Colonic mucosa (tissue), 4 donors: ENCODE measurements around the gene PTPRF. TPM values are rescaled to one million over a fixed set of nuclear protein-coding genes. Genes with fewer than 3 reads are reported as not detected.

Experiments
- DNase-seq: peaks from one replicate; pipeline ENCODE4 v3.0.0-alpha.2; 2020
- H3K27ac ChIP-seq: fragments of 200-600 bp; one replicate; pipeline ENCODE4 v1.8.0; 2021
- H3K27me3 ChIP-seq: fragments of 200-600 bp; one replicate; pipeline ENCODE4 v1.8.0; 2021
- H3K36me3 ChIP-seq: fragments of 200-600 bp; one replicate; pipeline ENCODE4 v1.8.0; 2021
- H3K4me1 ChIP-seq: fragments of 200-600 bp; one replicate; pipeline ENCODE4 v1.8.0; 2021; ENCODE audit warnings: mild to moderate bottlenecking
- H3K4me3 ChIP-seq: fragments of 200-600 bp; one replicate; pipeline ENCODE4 v1.8.0; 2021
- H3K9ac ChIP-seq, 2 donors: one replicate each; pipeline ENCODE4 v1.7.0; 2013; ENCODE audit warnings: control low read depth in 2 of 2, low read depth in 2 of 2, low read length in 2 of 2
- H3K9me3 ChIP-seq: fragments of 200-600 bp; one replicate; pipeline ENCODE4 v1.8.0; 2021
- CTCF ChIP-seq: fragments of 200-600 bp; IDR thresholded peaks from one replicate; pipeline ENCODE4 v1.8.0; 2022; ENCODE audit warnings: antibody characterized with exemption, mild to moderate bottlenecking
- intact Hi-C: fragments of 100-400 bp; cut with DNase I; formaldehyde crosslinking; loops from one replicate; pipeline ENCODE4 v1.14.1; 2022
- total RNA-seq, 2 donors: library from RNA; stranded (reverse); fragmentation: NEBNext Ultra II Directional in 1 of 2; extraction: Animal tissue kit (Norgen Biotek cat#: 25700) in 1 of 2; gene quantifications; one replicate each; pipeline ENCODE4 v1.2.1, GENCODE V29; 2021
- donor health status: healthy.
- donor health status: DM: no; HTN: no; CAD: no.
- donor health status: DM: no; HTN: no; CAD: no.

Gene PTPRF
- total RNA-seq, 2 donors from 2014 or later = 351 to 449 TPM

- H3K9me3 ChIP-seq = no peaks in the 10 kb centered on the region
These were observed 66.3 kb downstream of the PTPRF start for GRCh38 chr1:43597028-43597427.

GRCh38 chr1:43597721-43598120, 67.0 kb downstream of the PTPRF start:
- TF ChIP-seq CTCF = no peak
- intact Hi-C loops = no loop called here
- Histone ChIP-seq H3K36me3 (no peaks in the 10 kb centered on the region), H3K4me3 (no peak overlapping the region), H3K4me1 (no peaks in the 10 kb centered on the region), H3K27me3 (no peaks in the 10 kb centered on the region), H3K9me3 (no peaks in the 10 kb centered on the region), H3K27ac (no peak overlapping the region), H3K9ac (no peak overlapping the region)
- no peak for DNase-seq

More at GRCh38 chr1:43597028-43597427, 66.3 kb downstream of the PTPRF start:
- DNase-seq = no peak
- Histone ChIP-seq H3K9ac (no peak overlapping the region), H3K4me1 (no peaks in the 10 kb centered on the region), H3K27ac (no peak overlapping the region), H3K36me3 (no peaks in the 10 kb centered on the region), H3K27me3 (no peaks in the 10 kb centered on the region), H3K4me3 (no peak overlapping the region)
- TF ChIP-seq CTCF = no peak
- intact Hi-C loops = no loop called here

GRCh38 chr1:43598622-43599021, 67.9 kb downstream of the PTPRF start:
- Histone ChIP-seq H3K4me3 (no peak overlapping the region), H3K4me1 (no peaks in the 10 kb centered on the region), H3K9ac (no peak overlapping the region), H3K9me3 (no peaks in the 10 kb centered on the region), H3K36me3 (no peaks in the 10 kb centered on the region), H3K27me3 (no peaks in the 10 kb centered on the region), H3K27ac (no peak overlapping the region)
- intact Hi-C loops = no loop called here
- no peak for TF ChIP-seq CTCF
- no peak for DNase-seq

DNA sequence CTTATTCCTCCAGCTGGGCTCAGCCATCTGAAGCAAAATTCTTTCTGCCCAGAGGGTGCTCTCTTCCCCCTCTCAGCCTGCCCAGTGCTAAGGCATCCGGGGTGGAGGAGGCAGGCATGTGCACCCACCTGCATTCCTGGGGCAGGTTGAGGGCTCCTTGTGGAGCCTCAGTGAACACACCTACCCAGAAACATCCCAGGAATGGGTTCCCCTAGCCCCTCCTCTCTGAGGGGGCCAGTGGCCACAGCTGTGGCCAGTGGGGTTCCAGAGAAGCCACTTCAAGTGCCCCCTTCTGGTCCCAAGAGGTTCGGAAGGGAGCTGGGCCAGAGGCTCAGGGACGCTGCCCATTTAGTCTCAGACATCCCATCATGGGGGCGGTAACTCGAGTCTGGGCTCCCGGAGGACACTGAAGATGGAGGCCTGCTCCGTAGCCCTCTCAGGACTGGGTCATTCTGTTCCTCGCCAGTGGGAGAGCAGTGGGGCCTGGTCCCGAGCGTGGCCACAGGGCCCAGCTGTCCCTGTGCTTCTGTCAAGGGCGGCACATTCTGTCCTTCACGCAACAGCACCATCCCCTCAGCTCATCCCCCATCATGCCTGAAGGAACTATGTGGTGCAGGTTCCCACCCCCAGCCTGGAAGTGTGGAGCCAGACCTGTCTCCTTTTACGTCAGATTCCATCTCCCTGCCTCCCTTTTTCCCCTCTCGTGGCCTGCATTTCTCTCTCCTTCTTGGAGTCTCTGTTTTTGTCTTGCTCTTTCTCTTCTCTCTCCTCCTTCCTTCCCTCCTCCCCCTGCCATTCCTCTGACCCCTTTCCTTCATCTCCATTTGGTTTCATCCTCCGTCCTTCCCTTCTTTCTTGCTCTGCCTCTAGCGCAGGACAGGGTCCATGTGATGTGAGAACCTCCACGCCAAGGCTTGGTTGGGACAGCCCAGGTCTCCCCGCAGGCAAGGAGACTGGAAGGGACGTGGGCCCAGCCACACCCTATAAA, 69.6 kb downstream of the PTPRF start:
- H3K27ac ChIP-seq = no peak overlapping the region
- no peak for DNase-seq
- H3K4me3 ChIP-seq = no peak overlapping the region
- H3K36me3 ChIP-seq = no peaks in the 10 kb centered on the region
- no peak overlapping the region for H3K9ac ChIP-seq
- intact Hi-C loops = no loop called here
- no peaks in the 10 kb centered on the region for H3K27me3 ChIP-seq
- no peaks in the 10 kb centered on the region for H3K4me1 ChIP-seq
- no peak for TF ChIP-seq CTCF
- no peaks in the 10 kb centered on the region for H3K9me3 ChIP-seq

GRCh38 chr1:43602990-43603389, 72.3 kb downstream of the PTPRF start:
- H3K36me3 ChIP-seq = no peaks in the 10 kb centered on the region
- no peak overlapping the region for H3K27ac ChIP-seq
- H3K9me3 ChIP-seq = no peaks in the 10 kb centered on the region
- no peak for TF ChIP-seq CTCF
- H3K4me3 ChIP-seq = no peak overlapping the region
- H3K4me1 ChIP-seq = no peaks in the 10 kb centered on the region
- H3K9ac ChIP-seq = no peak overlapping the region
- DNase-seq = no peak
- intact Hi-C loops = no loop called here
- H3K27me3 ChIP-seq = no peaks in the 10 kb centered on the region
